HG03066 (cell line): ENCODE data around the gene SMLR1.

Experiments used
- ATAC-seq: cut with Tn5 transposase; IDR thresholded peaks from one replicate; pipeline ENCODE4 v1.9.1; 2021; ENCODE audit warnings: low read depth; ENCODE audit not compliant: unreplicated experiment

Gene SMLR1

DNA sequence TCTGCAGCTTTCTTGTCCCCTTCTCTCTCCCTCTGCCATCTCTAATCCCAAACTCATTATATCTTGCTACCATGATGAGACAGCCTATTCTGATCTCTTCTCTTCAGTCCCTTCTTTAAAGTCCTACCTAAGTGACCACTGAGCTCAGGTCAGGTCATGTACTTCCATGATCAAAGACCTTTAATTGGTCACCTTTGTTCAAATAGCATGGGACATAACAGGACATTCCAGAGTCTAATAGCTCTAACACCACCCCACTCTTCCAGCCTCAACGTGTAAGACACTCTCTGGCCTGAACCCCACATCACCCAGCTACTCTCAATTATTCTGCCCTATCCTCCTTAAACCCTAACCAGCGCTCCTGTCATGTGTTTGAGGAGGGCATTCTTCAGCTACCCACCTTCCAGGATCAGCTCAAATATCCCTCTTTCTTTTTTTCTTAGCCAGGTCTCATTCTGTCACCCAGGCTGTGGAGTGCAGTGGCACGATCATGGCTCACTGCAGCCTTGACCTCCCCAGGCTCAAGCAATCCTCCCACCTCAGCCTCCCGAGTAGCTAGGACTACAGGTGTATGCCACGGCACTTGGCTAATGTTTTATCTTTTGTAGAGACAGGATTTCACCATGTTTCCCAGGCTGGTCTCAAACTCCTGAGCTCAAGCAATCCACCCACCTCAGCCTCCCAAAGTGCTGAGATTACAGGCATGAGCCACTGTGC is 2.1 kb upstream of the SMLR1 start:
- ATAC-seq = no peak

DNA sequence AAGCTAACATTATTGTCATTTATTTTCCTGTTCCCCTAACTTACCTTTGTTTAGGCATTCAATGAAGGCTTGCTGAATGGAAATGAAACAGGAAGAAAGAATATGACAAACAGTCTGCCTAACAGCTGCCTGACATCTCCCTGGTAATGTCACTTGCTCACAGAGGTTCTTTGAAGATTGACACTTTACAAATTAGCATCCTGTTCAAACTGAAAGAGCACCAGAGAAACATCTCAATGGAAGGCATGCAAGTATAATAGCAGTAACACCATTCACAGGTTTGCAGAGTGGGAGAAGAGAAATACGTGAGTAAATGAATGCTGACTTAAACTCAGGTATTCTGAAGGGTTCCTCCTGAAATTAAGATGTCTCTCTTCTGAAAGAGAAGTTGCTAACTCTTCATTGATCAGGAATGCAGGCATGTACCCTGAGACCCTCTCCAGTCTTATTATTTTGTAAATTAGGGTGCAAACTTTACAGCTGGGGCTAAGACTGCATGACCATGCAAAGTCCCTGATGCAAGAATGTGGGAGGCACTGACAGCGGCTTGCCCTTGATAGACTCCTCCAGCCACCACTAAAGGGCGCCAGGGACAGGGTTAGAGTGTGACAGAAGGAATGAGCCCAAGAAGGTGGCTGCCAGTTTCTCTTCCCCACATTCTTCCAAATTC is 1.3 kb upstream of the SMLR1 start:
- ATAC-seq = no peak

GRCh38 chr6:130826442-130827246 is 562 bp upstream of the SMLR1 start:
- ATAC-seq = no peak

DNA sequence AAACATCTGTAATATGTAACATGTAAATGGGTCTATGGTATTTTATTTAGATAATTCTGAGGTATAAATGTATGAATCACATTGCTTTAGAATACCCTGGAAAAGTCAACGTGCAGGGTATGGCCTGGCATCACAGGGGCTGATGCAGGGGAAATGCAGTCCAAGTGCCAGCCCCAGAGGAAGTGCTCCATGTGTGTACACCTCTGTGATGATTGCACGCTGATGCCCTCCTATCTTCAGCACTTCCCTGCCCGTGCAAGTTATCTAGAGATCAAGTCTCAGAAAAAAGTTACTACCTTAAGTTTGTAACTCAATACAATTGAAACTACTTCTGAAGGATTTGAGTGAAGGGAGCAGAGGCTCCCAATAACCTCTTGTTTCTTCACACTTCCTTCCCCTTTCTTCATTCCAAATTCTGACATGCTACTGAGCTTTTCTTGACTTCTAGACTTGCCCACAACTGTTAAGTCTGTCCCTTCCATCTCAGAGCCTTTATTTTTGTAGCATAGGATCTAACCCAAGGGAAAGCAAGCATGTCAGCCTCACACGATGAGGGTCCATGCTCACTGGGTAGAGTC is 2.2 kb downstream of the SMLR1 start:
- ATAC-seq = no peak

GRCh38 chr6:130831607-130832006 is 4.4 kb downstream of the SMLR1 start:
- ATAC-seq = no peak

GRCh38 chr6:130833569-130833968 is 6.4 kb downstream of the SMLR1 start:
- ATAC-seq = no peak

- no peak for ATAC-seq
Observed at GRCh38 chr6:130834482-130835251, 7.5 kb downstream of the SMLR1 start.

GRCh38 chr6:130836055-130836640 is 8.9 kb downstream of the SMLR1 start:
- ATAC-seq = no peak

- ATAC-seq = no peak
Observed at GRCh38 chr6:130837067-130837466, 9.9 kb downstream of the SMLR1 start.

DNA sequence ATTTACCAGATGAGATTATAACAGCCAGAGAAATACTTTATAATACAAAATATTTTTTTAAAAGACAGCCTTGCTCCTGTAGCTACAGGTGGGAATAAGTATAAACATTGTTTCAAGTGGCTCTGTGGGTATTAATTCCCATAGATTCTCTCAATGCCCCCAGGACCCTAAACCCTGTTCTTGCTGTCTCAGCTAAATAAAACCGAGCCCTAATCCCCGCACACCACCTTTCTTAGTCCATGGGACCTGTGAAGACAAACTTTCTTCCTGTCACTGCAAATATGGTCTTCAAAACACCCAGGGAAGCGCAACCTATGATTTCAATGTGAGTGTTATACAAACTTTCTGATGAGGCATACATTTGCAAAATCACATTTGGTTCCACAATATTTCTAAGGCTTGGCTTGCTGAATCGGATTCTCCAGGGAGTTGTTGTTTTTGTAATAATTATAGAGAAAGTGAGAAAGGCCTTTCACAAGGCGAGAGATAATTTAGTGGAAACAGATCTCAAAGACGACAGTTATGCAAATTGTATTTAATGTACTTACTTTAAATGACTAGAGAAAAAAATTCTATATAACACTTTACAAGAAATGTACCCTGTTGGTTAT is 11.1 kb downstream of the SMLR1 start:
- no peak for ATAC-seq

DNA sequence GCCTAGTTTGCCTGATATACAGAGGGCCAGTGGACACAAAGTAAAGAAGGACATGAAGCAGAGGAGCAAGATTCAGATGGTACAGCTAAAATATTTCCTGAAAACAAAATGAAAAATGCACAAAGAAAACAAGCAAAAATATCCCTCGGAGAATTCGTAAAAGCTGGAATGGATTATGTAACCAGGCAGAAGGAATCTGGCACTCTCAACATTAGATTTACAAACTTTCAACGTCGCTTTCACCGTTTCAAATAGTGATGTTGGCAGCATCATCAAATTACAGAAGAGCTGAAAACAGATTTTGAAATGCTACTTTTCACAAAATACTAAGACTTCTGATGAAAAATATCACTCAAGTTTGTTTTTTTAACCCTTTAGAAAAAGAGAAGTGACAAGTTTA is 11.7 kb downstream of the SMLR1 start:
- ATAC-seq = no peak

DNA sequence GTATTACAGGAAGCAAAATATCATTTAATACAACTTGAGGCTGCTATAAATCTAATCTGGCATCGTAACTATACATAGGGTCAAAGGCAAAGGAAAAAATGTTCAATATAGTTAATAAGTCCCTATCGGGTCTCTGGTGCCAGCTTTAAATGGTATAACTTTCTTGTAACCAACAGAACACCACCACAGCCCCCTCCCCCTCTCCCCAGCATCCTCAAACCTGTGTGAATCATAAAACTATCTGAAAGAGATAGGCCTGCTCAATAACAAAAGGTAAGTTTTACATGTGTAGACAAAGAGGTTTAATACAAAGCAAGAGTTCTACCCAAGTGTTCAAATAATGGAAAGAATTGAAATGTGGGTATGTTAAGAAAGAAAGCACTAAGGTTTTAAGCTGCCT is 12.2 kb downstream of the SMLR1 start:
- no peak for ATAC-seq

- ATAC-seq = no peak
Observed at GRCh38 chr6:130840050-130840449, 12.8 kb downstream of the SMLR1 start.

DNA sequence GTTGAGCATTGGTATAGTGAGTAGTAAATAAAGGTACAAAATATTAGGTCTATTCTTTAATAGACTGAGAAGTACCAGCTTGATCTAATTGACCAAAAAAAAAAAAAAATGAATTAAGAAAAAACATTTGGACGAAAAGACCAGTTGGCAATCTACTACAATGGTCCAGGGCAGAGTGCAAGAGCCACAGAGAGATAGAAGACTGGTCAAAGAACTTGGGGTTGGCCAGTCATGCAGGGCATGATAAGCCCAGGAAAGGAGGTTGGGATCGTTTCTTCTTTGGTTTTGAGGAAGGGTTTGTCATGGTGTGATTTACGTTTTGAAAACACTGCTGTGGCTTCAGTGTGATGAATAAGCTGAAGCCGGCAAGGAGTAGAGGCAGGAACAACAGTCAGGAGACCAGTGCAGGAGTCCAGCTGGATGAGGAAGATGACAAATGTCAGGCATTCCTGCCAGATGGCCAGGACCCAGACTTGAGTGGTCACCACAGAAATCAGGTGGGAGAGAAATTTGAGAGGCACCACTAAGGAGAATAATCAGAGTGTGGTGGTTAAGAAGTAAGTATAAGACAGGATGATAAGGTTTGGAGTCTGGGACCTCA is 14.0 kb downstream of the SMLR1 start:
- no peak for ATAC-seq

GRCh38 chr6:130843575-130844320 is 16.5 kb downstream of the SMLR1 start:
- peak; percentile 57 for ATAC-seq

DNA sequence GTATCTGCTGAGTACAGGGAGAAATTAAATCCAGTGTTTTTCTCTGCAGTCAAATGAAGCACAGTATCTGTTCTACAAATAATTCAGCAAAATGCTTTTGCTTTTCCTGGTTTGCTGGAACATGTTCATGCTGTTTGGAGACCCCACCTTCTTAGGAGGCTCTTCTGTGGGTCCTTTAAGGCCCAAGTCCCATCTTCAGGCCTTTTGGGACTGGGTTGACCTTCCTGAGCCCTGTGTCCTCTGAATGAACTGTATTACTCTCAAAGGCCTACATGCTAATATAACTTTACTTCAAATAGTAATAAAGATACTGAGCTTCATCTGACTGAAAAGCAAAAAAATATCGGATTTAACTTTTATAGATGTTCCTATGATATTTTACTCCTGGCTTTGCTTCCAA is 19.3 kb downstream of the SMLR1 start:
- ATAC-seq = no peak

DNA sequence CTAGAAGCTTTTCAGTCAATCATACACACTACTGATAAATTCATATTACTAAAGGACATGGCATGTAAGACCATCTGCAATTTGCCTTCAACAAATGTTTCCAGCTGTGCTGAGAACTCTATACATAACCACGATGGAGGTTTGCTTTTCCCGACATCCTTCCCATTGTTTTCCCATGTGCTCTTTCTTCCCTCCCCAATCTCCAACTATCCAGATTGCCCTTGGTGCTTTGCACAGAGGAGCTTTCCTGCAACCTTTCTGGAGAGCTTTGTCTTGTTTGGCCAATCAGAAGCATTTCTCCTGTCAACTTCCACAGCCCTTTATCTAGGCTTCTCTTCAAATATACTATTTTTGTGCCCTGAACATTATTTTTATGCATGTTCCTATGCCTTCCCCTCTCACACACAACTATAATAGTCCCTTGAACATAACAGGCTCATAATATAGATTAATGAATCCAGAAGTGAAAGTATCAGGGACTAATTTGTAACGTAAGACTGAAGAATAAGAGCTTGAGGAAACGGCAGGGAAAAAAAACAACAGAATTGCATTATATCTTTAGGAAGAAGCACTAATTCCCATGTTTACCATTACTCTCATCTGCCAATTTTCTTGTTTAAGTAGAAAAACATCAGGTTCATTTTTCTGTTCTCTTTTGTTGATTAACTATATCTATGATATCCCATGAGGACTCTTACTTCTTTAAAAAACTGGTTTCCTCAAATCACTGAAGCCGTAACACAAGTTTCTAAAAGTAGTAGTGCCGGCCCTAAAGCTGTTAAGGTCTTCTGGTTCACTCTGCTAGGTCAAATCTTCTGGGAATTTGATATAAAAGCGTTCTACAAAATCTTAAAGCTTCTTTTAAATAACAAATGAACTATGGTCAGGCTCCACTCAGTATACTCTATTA is 20.1 kb downstream of the SMLR1 start:
- no peak for ATAC-seq

DNA sequence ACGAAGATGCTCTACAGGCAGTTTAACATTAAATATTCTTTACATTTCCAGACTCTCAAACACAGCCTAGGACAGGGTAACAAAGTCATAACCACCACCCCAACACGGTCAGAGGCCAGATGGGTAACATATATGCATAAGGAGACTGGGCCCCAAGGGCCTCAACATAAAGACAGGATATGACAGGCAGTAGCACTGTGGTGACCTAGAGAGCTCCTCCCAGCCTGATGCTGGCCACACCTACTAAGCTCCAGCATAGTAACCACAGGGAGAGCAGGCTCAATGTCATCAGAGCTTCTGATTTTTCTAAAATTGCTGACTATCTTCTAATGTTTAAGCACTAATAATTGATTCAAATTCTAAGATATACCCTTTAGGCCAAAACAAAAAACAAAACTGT is 21.7 kb downstream of the SMLR1 start:
- peak; percentile 79 for ATAC-seq
